Aorta (tissue), 5 donors: ENCODE measurements around the gene PROCA1. TPM values are rescaled to one million over a fixed set of nuclear protein-coding genes. Genes with fewer than 3 reads are reported as not detected.

Source experiments
- ATAC-seq: fragments of 200-7000 bp; cut with Tn5 transposase; one replicate; pipeline ENCODE4 v1.9.1; 2022; ENCODE audit warnings: moderate library complexity; ENCODE audit not compliant: low FRiP score
- DNase-seq, 2 donors: peaks; one replicate each; pipeline ENCODE4 v3.0.0-alpha.2; 2020
- H3K27ac ChIP-seq, 2 donors: one replicate each; pipeline ENCODE4 v1.5.1; 2013; ENCODE audit warnings: low read length in 2 of 2, mild to moderate bottlenecking in 2 of 2, moderate library complexity in 2 of 2, control low read depth in 1 of 2, inconsistent platforms in 1 of 2, low read depth in 1 of 2
- H3K27me3 ChIP-seq, 2 donors: one replicate each; pipeline ENCODE4 v1.6.1; 2013; ENCODE audit warnings: control low read depth in 1 of 2, low read length in 1 of 2, mild to moderate bottlenecking in 1 of 2, moderate library complexity in 1 of 2; ENCODE audit not compliant: insufficient read depth in 2 of 2, control insufficient read depth in 1 of 2
- H3K36me3 ChIP-seq, 2 donors: one replicate each; pipeline ENCODE4 v1.6.1; 2013; ENCODE audit warnings: control low read depth in 1 of 2, low read length in 1 of 2, mild to moderate bottlenecking in 1 of 2; ENCODE audit not compliant: insufficient read depth in 2 of 2, control insufficient read depth in 1 of 2
- H3K4me1 ChIP-seq, 2 donors: one replicate each; pipeline ENCODE4 v1.6.1; 2013; ENCODE audit warnings: low read length in 2 of 2, control low read depth in 1 of 2, mild to moderate bottlenecking in 1 of 2, moderate library complexity in 1 of 2; ENCODE audit not compliant: insufficient read depth in 2 of 2, control insufficient read depth in 1 of 2
- H3K4me3 ChIP-seq, 2 donors: one replicate each; pipeline ENCODE4 v1.5.1; 2013; ENCODE audit warnings: low read length in 2 of 2, control low read depth in 1 of 2, mild to moderate bottlenecking in 1 of 2
- H3K9me3 ChIP-seq: one replicate; pipeline ENCODE4 v1.6.1; 2013; ENCODE audit warnings: mild to moderate bottlenecking, low read length; ENCODE audit not compliant: control insufficient read depth
- WGBS, 2 donors: extraction: QIAGEN DNeasy Blood & Tissue Kit; methylation state at CpG; one replicate each; pipeline ENCODE4 v1.1.7; 2013; 5-methylcytosine and 5-hydroxymethylcytosine counted together
- intact Hi-C, 2 donors: fragments of 100-400 bp; cut with DNase I; formaldehyde crosslinking; loops; one replicate each; pipeline versions ENCODE4 v1.14.2 to v1.15.0; 2022
- polyA plus RNA-seq, 2 donors: library from polyadenylated mRNA; stranded (reverse); fragments of 200-250 nt; gene quantifications; one replicate each; pipeline ENCODE4 v1.2.3, GENCODE V29; 2013
- total RNA-seq, 2 donors: library from RNA; stranded (reverse); fragmentation: NEBNext Ultra II Directional; extraction: Animal tissue kit (Norgen Biotek cat#: 25700); gene quantifications; one replicate each; pipeline ENCODE4 v1.2.1, GENCODE V29; 2021
- donor health status: healthy with polysubstance abuse.
- donor health status: Bipolar disorder and iron deficiency.
- donor health status: DM: no; HTN: no; CAD: no.
- donor health status: DM: no; HTN: no; CAD: no.
- donor health status: DM: yes; HTN: yes; CAD: no.

The PROCA1 gene
- total and polyA plus RNA-seq, 4 donors: 0.78 to 6.6 (median 5.2) TPM

- ATAC-seq (no peak), DNase-seq (no peak)
- no peaks in the 10 kb centered on the region for H3K27me3 ChIP-seq
- WGBS, 2 donors: 66 to 70% methylated on average over 10 of the region's 10 CpGs
- no peaks in the 10 kb centered on the region for H3K4me1 ChIP-seq
- peaks cover 0 to 6% of the 10 kb centered on the region in 2 donors for H3K36me3 ChIP-seq
- intact Hi-C loops: no loop called here
- H3K9me3 ChIP-seq: no peaks in the 10 kb centered on the region
- no peak overlapping the region for H3K4me3 ChIP-seq
- no peak overlapping the region for H3K27ac ChIP-seq
These were observed 5.9 kb downstream of the PROCA1 start for GRCh38 chr17:28705728-28706334.

DNA sequence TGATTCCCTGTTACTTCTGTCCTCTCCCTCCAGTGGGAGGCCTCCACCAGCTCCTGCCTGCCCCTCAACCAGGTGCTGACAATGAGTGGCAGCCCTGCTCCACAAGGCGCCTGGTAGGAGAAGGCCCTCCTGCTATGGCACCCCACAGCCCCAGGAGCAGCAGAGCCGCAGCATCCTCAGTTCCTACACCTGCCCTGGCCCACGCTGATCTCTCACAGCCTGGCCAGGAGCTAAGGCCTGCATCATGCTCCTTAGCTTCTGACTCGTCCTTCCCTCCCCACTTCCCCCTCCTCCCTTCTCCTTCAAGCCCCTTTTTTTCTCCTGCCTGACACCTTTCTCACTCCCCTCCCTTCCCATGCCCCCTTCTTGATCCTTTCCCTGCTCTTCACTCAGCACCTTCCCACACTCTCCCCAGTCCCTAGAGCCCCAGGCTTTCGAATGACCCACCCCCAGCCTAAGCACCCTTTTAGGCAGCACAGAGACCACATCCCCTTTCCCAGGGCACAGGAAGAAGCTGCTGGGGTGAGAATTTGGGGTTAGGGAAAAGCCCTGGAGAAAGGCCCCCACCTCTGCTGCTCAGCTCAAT lies 6.5 kb downstream of the PROCA1 start:
- Histone ChIP-seq H3K27me3 (no peaks in the 10 kb centered on the region), H3K4me3 (no peak overlapping the region), H3K9me3 (no peaks in the 10 kb centered on the region), H3K36me3 (peaks cover 0 to 9% of the 10 kb centered on the region in 2 donors), H3K4me1 (no peaks in the 10 kb centered on the region), H3K27ac (no peak overlapping the region)
- intact Hi-C loops: no loop called here
- no peak for ATAC-seq
- WGBS, 2 donors: 65 to 69% methylated on average over 5 of the region's 5 CpGs
- DNase-seq: no peak

GRCh38 chr17:28704219-28704858 lies 7.3 kb downstream of the PROCA1 start:
- no peaks in the 10 kb centered on the region for H3K4me1 ChIP-seq
- H3K9me3 ChIP-seq: no peaks in the 10 kb centered on the region
- intact Hi-C loops: no loop called here
- DNase-seq (no peak), ATAC-seq (no peak)
- 83 to 87% methylated on average over 14 of the region's 14 CpGs for WGBS, 2 donors
- no peaks in the 10 kb centered on the region for H3K27me3 ChIP-seq
- no peak overlapping the region for H3K4me3 ChIP-seq
- no peak overlapping the region for H3K27ac ChIP-seq
- H3K36me3 ChIP-seq: peaks cover 0 to 13% of the 10 kb centered on the region in 2 donors

- no peak overlapping the region for H3K27ac ChIP-seq
- H3K4me1 ChIP-seq: no peaks in the 10 kb centered on the region
- H3K27me3 ChIP-seq: no peaks in the 10 kb centered on the region
- WGBS, 2 donors: 82% methylated on average over 16 of the region's 16 CpGs
- H3K36me3 ChIP-seq: peaks cover 0 to 15% of the 10 kb centered on the region in 2 donors
- ATAC-seq (no peak), DNase-seq (no peak)
- no peaks in the 10 kb centered on the region for H3K9me3 ChIP-seq
- no peak overlapping the region for H3K4me3 ChIP-seq
- intact Hi-C loops: no loop called here
These were observed 8.0 kb downstream of the PROCA1 start for GRCh38 chr17:28703552-28704218.

DNA sequence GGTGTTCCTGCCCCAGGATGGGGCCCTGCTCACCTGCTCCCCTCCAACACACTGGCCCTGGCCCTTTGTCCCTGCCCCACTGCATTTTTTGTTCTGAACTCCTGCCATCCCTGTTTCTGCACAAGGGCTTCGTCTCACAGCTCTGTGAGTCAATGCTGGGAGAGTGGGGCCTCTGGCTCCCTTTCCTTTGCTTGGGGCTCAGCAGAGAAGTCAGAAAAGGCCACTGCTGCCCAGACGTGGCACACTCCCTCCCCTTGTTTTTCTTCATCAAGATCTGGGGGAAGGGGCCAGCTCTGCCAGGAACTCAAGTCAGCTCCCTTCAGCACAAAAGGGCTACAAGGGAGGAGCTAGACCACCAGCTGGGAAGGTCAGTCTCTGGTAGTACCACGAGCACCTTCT lies 8.9 kb downstream of the PROCA1 start:
- Histone ChIP-seq H3K36me3 (peaks cover 0 to 21% of the 10 kb centered on the region in 2 donors), H3K9me3 (no peaks in the 10 kb centered on the region), H3K4me1 (no peaks in the 10 kb centered on the region), H3K27me3 (no peaks in the 10 kb centered on the region), H3K4me3 (no peak overlapping the region), H3K27ac (no peak overlapping the region)
- no peak for ATAC-seq
- WGBS, 2 donors: 42 to 51% methylated on average over 3 of the region's 3 CpGs
- no peak for DNase-seq
- intact Hi-C loops: no loop called here

GRCh38 chr17:28702026-28702751 lies 9.5 kb downstream of the PROCA1 start:
- Histone ChIP-seq H3K9me3 (no peaks in the 10 kb centered on the region), H3K27ac (no peak overlapping the region), H3K4me3 (no peak overlapping the region), H3K27me3 (no peaks in the 10 kb centered on the region), H3K4me1 (no peaks in the 10 kb centered on the region), H3K36me3 (peaks cover 0 to 23% of the 10 kb centered on the region in 2 donors)
- intact Hi-C loops: no loop called here
- DNase-seq (no peak), ATAC-seq (no peak)
- WGBS, 2 donors: 54 to 58% methylated on average over 10 of the region's 10 CpGs

DNA sequence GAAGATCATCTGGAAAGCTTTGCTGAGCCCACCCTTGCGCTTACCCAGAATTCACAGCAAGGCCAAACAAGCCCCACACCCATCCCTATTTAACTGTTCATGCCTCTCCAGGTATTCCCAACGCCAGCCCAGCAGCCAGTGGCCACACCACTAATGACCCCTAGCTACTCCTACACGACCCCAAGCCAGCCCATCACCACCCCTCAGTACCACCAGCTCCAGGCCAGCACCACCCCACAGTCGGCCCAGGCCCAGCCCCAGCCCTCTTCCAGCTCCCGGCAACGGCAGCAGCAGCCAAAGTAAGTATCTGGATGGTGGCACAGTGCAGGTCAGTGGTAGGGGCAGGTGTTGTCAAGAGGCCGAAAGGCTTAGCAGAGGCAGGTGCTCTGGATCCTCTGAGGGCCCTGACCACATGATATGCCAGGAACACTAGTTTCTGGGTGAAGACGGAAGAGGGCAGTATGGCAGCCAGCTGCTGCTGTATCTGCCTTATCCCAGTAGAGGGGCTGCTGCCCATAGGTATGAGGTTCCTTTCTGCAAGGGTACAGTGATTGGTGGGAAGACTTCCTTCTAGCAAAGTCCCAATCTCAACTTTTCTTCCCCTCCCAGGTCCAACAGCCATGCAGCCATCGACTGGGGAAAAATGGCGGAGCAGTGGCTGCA lies 10.7 kb downstream of the PROCA1 start:
- Histone ChIP-seq H3K27me3 (no peaks in the 10 kb centered on the region), H3K36me3 (peaks cover 0 to 23% of the 10 kb centered on the region in 2 donors), H3K4me3 (no peak overlapping the region), H3K27ac (no peak overlapping the region), H3K4me1 (no peaks in the 10 kb centered on the region), H3K9me3 (no peaks in the 10 kb centered on the region)
- DNase-seq (no peak), ATAC-seq (no peak)
- 84 to 88% methylated on average over 10 of the region's 10 CpGs for WGBS, 2 donors
- intact Hi-C loops: no loop called here

DNA sequence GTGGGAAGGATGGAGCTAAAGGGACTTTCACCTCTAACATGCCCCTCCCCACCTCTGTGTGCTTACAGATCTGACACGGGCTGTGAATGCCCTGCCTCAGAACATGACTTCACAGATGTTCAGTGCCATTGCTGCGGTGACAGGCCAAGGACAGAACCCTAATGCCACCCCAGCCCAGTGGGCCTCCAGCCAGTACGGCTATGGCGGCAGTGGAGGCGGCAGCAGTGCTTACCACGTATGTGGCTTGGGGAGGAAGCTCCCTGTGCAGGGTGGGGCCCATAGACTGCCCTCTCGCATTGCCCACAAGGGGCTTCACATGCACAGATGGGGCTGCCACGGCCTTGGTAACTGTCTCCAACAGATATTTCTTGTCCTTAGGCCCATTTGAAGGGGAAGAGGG lies 11.4 kb downstream of the PROCA1 start:
- peaks cover 0 to 26% of the 10 kb centered on the region in 2 donors for H3K36me3 ChIP-seq
- ATAC-seq (no peak), DNase-seq (no peak)
- no peaks in the 10 kb centered on the region for H3K4me1 ChIP-seq
- intact Hi-C loops: no loop called here
- H3K9me3 ChIP-seq: no peaks in the 10 kb centered on the region
- no peaks in the 10 kb centered on the region for H3K27me3 ChIP-seq
- H3K4me3 ChIP-seq: no peak overlapping the region
- 82 to 84% methylated on average over 8 of the region's 8 CpGs for WGBS, 2 donors
- H3K27ac ChIP-seq: no peak overlapping the region
